Peyer's patch (tissue), 4 donors: ENCODE measurements around the gene ERGIC3.

ENCODE experiments used
- CTCF ChIP-seq, 6 experiments: fragments of 450-650 bp in 4 of 6; fragments of 200-600 bp in 2 of 6; sonication (generic) in 1 of 6; IDR thresholded peaks; one replicate each; pipeline ENCODE4 v1.5.1; 2017 to 2019; ENCODE audit warnings: antibody characterized with exemption in 6 of 6, mild to moderate bottlenecking in 3 of 6, moderate library complexity in 1 of 6
- POLR2A ChIP-seq, 2 donors: fragments of 450-650 bp; IDR thresholded peaks; one replicate each; pipeline ENCODE4 v1.5.1; 2017; ENCODE audit warnings: antibody characterized with exemption in 2 of 2, mild to moderate bottlenecking in 2 of 2, moderate library complexity in 2 of 2

GRCh38 chr20:35506872-35507638 lies 34.8 kb upstream of the ERGIC3 start:
- TF ChIP-seq CTCF (IDR thresholded peaks at IDR 0.05) (no peak), POLR2A (IDR thresholded peaks at IDR 0.05) (no peak)
